ENCODE data around the gene LAMB4. TPM values are rescaled to one million over a fixed set of nuclear protein-coding genes. Genes with fewer than 3 reads are reported as not detected.

Gene LAMB4
- polyA plus RNA-seq, 1 of the 3 experiments (the other 2 are of a cell fraction) = 0.36 TPM

GRCh38 chr7:108144931-108145330, 14.8 kb upstream of the LAMB4 start:
- WGBS (ENCODE audit: low lambda C conversion rate) = 70% methylated on average over 3 of the region's 3 CpGs
- Histone ChIP-seq H4K20me1 (ENCODE audit: insufficient read depth) (no peaks in the 10 kb centered on the region), H3K4me1 (ENCODE audit: control insufficient read depth in 1 of 2, insufficient read depth in 2 of 2, low read depth in 1 of 2, low read length in 1 of 2) (peaks cover 0 to 6% of the 10 kb centered on the region in 2 experiments; a peak in 1 of 4 replicates), H3K9me3 (no peaks in the 10 kb centered on the region), H3K9ac (no peak overlapping the region), H3K9me2 (no peaks in the 10 kb centered on the region), H3K79me2 (ENCODE audit: insufficient read depth) (no peaks in the 10 kb centered on the region), H3F3A (replicated peaks; ENCODE audit: insufficient read depth) (no peaks in the 10 kb centered on the region), H3K27ac (ENCODE audit: low read depth in 2 of 2, low read length in 1 of 2) (no peak overlapping the region), H3K4me2 (no peak overlapping the region), H3K4me3 (ENCODE audit: low read depth in 2 of 2, low read length in 1 of 2) (no peak overlapping the region), H3K36me3 (replicated peaks in 1 of 2; ENCODE audit: control insufficient read depth in 1 of 2, insufficient read depth in 2 of 2, low read length in 1 of 2) (peaks cover 0 to 14% of the 10 kb centered on the region in 2 experiments), H3K27me3 (ENCODE audit: insufficient read depth) (no peaks in the 10 kb centered on the region), H2AFZ (ENCODE audit: low read depth) (no peak overlapping the region)
- ChIA-PET POLR2A (no interaction called here), CTCF (interaction anchor here (0.8 to 3.4 kb wide), 27 partner anchors 11 to 402 kb away, joined by 3 to 90 read pairs (median 16); partner anchors contain the start of genes CBLL1 and LAMB4)
- no peak for DNase-seq
- TF ChIP-seq, protein P1, sequence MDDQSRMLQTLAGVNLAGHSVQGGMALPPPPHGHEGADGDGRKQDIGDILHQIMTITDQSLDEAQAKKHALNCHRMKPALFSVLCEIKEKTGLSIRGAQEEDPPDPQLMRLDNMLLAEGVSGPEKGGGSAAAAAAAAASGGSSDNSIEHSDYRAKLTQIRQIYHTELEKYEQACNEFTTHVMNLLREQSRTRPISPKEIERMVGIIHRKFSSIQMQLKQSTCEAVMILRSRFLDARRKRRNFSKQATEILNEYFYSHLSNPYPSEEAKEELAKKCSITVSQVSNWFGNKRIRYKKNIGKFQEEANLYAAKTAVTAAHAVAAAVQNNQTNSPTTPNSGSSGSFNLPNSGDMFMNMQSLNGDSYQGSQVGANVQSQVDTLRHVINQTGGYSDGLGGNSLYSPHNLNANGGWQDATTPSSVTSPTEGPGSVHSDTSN (IDR thresholded peaks at IDR 0.05) = no peak
- TF ChIP-seq NFIC (IDR thresholded peaks at IDR 0.05; ENCODE audit: borderline replicate concordance) = no peak
- no peak for TF ChIP-seq TCF12 (IDR thresholded peaks at IDR 0.05)
- TF ChIP-seq, protein P2, sequence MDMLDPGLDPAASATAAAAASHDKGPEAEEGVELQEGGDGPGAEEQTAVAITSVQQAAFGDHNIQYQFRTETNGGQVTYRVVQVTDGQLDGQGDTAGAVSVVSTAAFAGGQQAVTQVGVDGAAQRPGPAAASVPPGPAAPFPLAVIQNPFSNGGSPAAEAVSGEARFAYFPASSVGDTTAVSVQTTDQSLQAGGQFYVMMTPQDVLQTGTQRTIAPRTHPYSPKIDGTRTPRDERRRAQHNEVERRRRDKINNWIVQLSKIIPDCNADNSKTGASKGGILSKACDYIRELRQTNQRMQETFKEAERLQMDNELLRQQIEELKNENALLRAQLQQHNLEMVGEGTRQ (IDR thresholded peaks at IDR 0.05; ENCODE audit: borderline replicate concordance, low read depth, low read length) = no peak
- no peak for TF ChIP-seq TAF1 (IDR thresholded peaks at IDR 0.05; ENCODE audit: borderline replicate concordance, low read depth, low read length)

DNA sequence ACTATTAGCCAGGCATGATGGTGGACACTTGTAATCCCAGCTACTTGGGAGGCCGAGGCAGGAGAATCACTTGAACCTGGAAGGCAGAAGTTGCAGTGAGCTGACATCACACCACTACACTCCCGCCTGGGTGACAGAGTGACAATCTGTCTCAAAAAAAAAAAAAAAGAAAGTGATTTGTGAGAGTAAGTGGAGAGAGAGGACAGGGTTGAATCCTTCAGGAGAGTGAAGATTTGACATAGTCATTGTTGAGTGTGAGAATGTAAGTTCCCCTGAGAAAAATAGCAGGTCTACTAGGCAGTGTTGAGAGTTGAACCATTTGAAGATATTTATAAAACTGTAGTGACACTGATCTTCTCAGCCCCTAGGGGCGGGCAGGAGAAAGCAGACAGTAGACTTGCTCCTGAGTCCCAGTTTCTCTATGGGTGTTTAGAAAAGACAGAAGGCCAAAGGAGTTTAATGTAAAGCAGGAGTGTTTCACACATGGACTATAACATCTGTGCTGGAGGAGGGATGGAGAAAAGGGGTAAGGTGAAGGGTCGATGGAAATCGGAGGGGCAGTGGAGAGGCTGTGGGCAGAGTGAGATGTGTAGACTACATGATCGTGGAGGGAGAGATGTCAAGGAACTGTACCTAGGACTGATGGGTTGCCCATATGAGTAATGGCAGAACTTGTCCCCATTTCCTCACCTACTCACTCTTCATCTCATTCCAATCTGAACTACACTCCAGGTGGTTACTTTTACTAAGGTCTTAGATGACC, 13.7 kb upstream of the LAMB4 start:
- no peaks in the 10 kb centered on the region for H3K9me3 ChIP-seq
- ChIA-PET CTCF (interaction anchor here (2.4 to 3.4 kb wide), 5 partner anchors 26 to 265 kb away, joined by 11 to 81 read pairs (median 29); no protein-coding TSS in a partner anchor), POLR2A (no interaction called here)
- H3K4me3 ChIP-seq (ENCODE audit: low read depth in 2 of 2, low read length in 1 of 2) = no peak overlapping the region
- TF ChIP-seq RFX5 (IDR thresholded peaks at IDR 0.05; ENCODE audit: low read length) (no peak), ELF1 (IDR thresholded peaks at IDR 0.05) (no peak), GABPA (IDR thresholded peaks at IDR 0.05; ENCODE audit: low read depth) (no peak), CTCF (IDR thresholded peaks at IDR 0.05) (no peak), FOSL2 (IDR thresholded peaks at IDR 0.05; ENCODE audit: borderline replicate concordance, low read depth) (no peak)
- TF ChIP-seq, protein P3, sequence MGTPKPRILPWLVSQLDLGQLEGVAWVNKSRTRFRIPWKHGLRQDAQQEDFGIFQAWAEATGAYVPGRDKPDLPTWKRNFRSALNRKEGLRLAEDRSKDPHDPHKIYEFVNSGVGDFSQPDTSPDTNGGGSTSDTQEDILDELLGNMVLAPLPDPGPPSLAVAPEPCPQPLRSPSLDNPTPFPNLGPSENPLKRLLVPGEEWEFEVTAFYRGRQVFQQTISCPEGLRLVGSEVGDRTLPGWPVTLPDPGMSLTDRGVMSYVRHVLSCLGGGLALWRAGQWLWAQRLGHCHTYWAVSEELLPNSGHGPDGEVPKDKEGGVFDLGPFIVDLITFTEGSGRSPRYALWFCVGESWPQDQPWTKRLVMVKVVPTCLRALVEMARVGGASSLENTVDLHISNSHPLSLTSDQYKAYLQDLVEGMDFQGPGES (IDR thresholded peaks at IDR 0.05; ENCODE audit: low read depth, low read length) = no peak
- H3F3A ChIP-seq (replicated peaks; ENCODE audit: insufficient read depth) = no peaks in the 10 kb centered on the region
- no peak overlapping the region for H3K9ac ChIP-seq
- no peaks in the 10 kb centered on the region for H4K20me1 ChIP-seq (ENCODE audit: insufficient read depth)
- no peaks in the 10 kb centered on the region for H3K9me2 ChIP-seq
- no peak for DNase-seq
- peaks cover 4 to 13% of the 10 kb centered on the region in 2 experiments; a peak in 2 of 4 replicates for H3K4me1 ChIP-seq (ENCODE audit: control insufficient read depth in 1 of 2, insufficient read depth in 2 of 2, low read depth in 1 of 2, low read length in 1 of 2)
- peaks cover 0 to 6% of the 10 kb centered on the region in 2 experiments for H3K36me3 ChIP-seq (replicated peaks in 1 of 2; ENCODE audit: control insufficient read depth in 1 of 2, insufficient read depth in 2 of 2, low read length in 1 of 2)
- H3K4me2 ChIP-seq = no peak overlapping the region
- no peaks in the 10 kb centered on the region for H3K79me2 ChIP-seq (ENCODE audit: insufficient read depth)
- 92% methylated on average over 6 of the region's 6 CpGs for whole genome bisulfite sequencing (ENCODE audit: low lambda C conversion rate)
- H3K27ac ChIP-seq (ENCODE audit: low read depth in 2 of 2, low read length in 1 of 2) = no peak overlapping the region
- no peaks in the 10 kb centered on the region for H3K27me3 ChIP-seq (ENCODE audit: insufficient read depth)
- H2AFZ ChIP-seq (ENCODE audit: low read depth) = no peak overlapping the region
